Nephron (organoid): ENCODE results near the gene CBARP.

Experiments used
- H3K27ac Mint-ChIP-seq, 3 experiments: 2 replicates each; pipeline ENCODE4 v1.8.0; 2020; ENCODE audit warnings: mixed read lengths in 3 of 3, mild to moderate bottlenecking in 2 of 3, moderate library complexity in 1 of 3
- H3K27me3 Mint-ChIP-seq: 2 replicates; pipeline ENCODE4 v1.8.0; 2021; ENCODE audit warnings: low read depth, mild to moderate bottlenecking, moderate library complexity, mixed read lengths
- H3K36me3 Mint-ChIP-seq: 2 replicates; pipeline ENCODE4 v1.8.0; 2020; ENCODE audit warnings: low read depth, mixed read lengths
- H3K4me1 Mint-ChIP-seq: 2 replicates; pipeline ENCODE4 v1.8.0; 2020; ENCODE audit warnings: mixed read lengths
- H3K4me3 Mint-ChIP-seq, 3 experiments: 2 replicates each; pipeline ENCODE4 v1.8.0; 2020; ENCODE audit warnings: mild to moderate bottlenecking in 3 of 3, mixed read lengths in 3 of 3, moderate library complexity in 2 of 3
- H3K9me3 Mint-ChIP-seq: 2 replicates; pipeline ENCODE4 v1.8.0; 2020; ENCODE audit warnings: mixed read lengths
- CTCF ChIP-seq, 3 experiments: fragments of 200-600 bp; sonication (generic); IDR thresholded peaks; one replicate each; pipeline ENCODE4 v1.5.0; 2021; ENCODE audit warnings: antibody characterized with exemption in 3 of 3; ENCODE audit not compliant: unreplicated experiment in 3 of 3

The CBARP gene

GRCh38 chr19:1219786-1220476 is 17.9 kb downstream of the CBARP start:
- Mint-ChIP-seq H3K27ac (no peak overlapping the region), H3K4me1 (peaks cover 19% of the 10 kb centered on the region), H3K9me3 (no peaks in the 10 kb centered on the region), H3K27me3 (no peaks in the 10 kb centered on the region), H3K4me3 (no peak overlapping the region), H3K36me3 (no peaks in the 10 kb centered on the region)
- no peak for TF ChIP-seq CTCF (IDR thresholded peaks at IDR 0.05; ENCODE audit: unreplicated experiment in 3 of 3)

- Mint-ChIP-seq H3K27me3 (no peaks in the 10 kb centered on the region), H3K4me1 (peaks cover 24% of the 10 kb centered on the region), H3K27ac (no peak overlapping the region), H3K9me3 (no peaks in the 10 kb centered on the region), H3K36me3 (peaks cover under 1% of the 10 kb centered on the region), H3K4me3 (no peak overlapping the region)
- TF ChIP-seq CTCF (IDR thresholded peaks at IDR 0.05; ENCODE audit: unreplicated experiment in 3 of 3) = no peak
Observed at GRCh38 chr19:1218751-1219567, 18.8 kb downstream of the CBARP start.

GRCh38 chr19:1217366-1217765 is 20.4 kb downstream of the CBARP start:
- Mint-ChIP-seq H3K4me3 (no peak overlapping the region), H3K9me3 (no peaks in the 10 kb centered on the region), H3K27ac (peak overlapping the region in 2 of 3 experiments; percentile 21 to 55), H3K4me1 (peaks cover 33% of the 10 kb centered on the region), H3K36me3 (peaks cover 8% of the 10 kb centered on the region), H3K27me3 (no peaks in the 10 kb centered on the region)
- TF ChIP-seq CTCF (IDR thresholded peaks at IDR 0.05; ENCODE audit: unreplicated experiment in 3 of 3) = no peak

- no peak for TF ChIP-seq CTCF (IDR thresholded peaks at IDR 0.05; ENCODE audit: unreplicated experiment in 3 of 3)
- no peaks in the 10 kb centered on the region for H3K9me3 Mint-ChIP-seq
- peaks cover 33% of the 10 kb centered on the region for H3K4me1 Mint-ChIP-seq
- H3K27ac Mint-ChIP-seq = peak overlapping the region in 2 of 3 experiments; percentile 21 to 29
- H3K4me3 Mint-ChIP-seq = no peak overlapping the region
- no peaks in the 10 kb centered on the region for H3K27me3 Mint-ChIP-seq
- peaks cover 8% of the 10 kb centered on the region for H3K36me3 Mint-ChIP-seq
Observed at GRCh38 chr19:1216756-1217155, 21.0 kb downstream of the CBARP start.

- Mint-ChIP-seq H3K36me3 (peaks cover 8% of the 10 kb centered on the region), H3K4me1 (peaks cover 37% of the 10 kb centered on the region), H3K4me3 (no peak overlapping the region), H3K27me3 (no peaks in the 10 kb centered on the region), H3K27ac (no peak overlapping the region), H3K9me3 (no peaks in the 10 kb centered on the region)
- no peak for TF ChIP-seq CTCF (IDR thresholded peaks at IDR 0.05; ENCODE audit: unreplicated experiment in 3 of 3)
Observed at GRCh38 chr19:1214862-1215731, 22.7 kb downstream of the CBARP start.
